ENCODE data around the gene KRTAP5-7. TPM values are rescaled to one million over a fixed set of nuclear protein-coding genes. Genes with fewer than 3 reads are reported as not detected.

KRTAP5-7 gene
- total and polyA plus RNA-seq, 2 of the 8 experiments (the other 6 are each of a cell fraction or from before 2014, with no cell fraction given): not detected

- Histone ChIP-seq H3K9ac (replicated peaks in 1 of 4; ENCODE audit: extremely low read depth in 1 of 4, low read depth in 3 of 4, low read length in 3 of 4) (no peak overlapping the region), H3K23ac (ENCODE audit: insufficient read length) (no peak overlapping the region), H3K4ac (replicated peaks; ENCODE audit: insufficient read length, low read depth, low read length) (no peak overlapping the region), H3K4me2 (ENCODE audit: insufficient read depth in 1 of 2, low read depth in 2 of 2, low read length in 2 of 2) (no peak overlapping the region), H2BK5ac (ENCODE audit: low read depth, low read length) (no peak overlapping the region), H3K4me1 (replicated peaks in 1 of 4; ENCODE audit: control insufficient read depth in 3 of 4, insufficient read depth in 4 of 4, low read length in 3 of 4) (0 out of 7 replicates have a peak, but pooled peaks cover 0 to 2% (median 0%) of the 10 kb centered on the region in 4 experiments), H3K27ac (ENCODE audit: low read depth, low read length) (no peak overlapping the region), H3K14ac (ENCODE audit: insufficient read length) (no peak overlapping the region), H3K27me3 (replicated peaks in 1 of 4; ENCODE audit: control insufficient read depth in 3 of 4, extremely low read depth in 1 of 4, insufficient read depth in 3 of 4, low read length in 3 of 4) (no peaks in the 10 kb centered on the region), H3K36me3 (ENCODE audit: control insufficient read depth in 2 of 4, insufficient read depth in 4 of 4, low read length in 3 of 4) (no peaks in the 10 kb centered on the region), H2BK20ac (ENCODE audit: low read length) (no peak overlapping the region), H2BK15ac (ENCODE audit: low read length) (no peak overlapping the region), H3K4me3 (ENCODE audit: extremely low read depth in 1 of 4, insufficient read depth in 2 of 4, low read depth in 3 of 4, low read length in 4 of 4) (no peak overlapping the region), H4K20me1 (replicated peaks in 1 of 2; ENCODE audit: control insufficient read depth in 1 of 2, insufficient read depth in 2 of 2, low read length in 2 of 2) (no peaks in the 10 kb centered on the region), H3K23me2 (ENCODE audit: low read depth, low read length) (peaks cover 2% of the 10 kb centered on the region; the same call in 1 of the 2 replicates), H2AK5ac (ENCODE audit: low read depth, low read length) (no peak overlapping the region), H2BK12ac (ENCODE audit: low read depth, low read length) (no peak overlapping the region), H3K79me1 (ENCODE audit: low read depth, low read length) (no peaks in the 10 kb centered on the region), H2AFZ (ENCODE audit: low read length) (no peak overlapping the region), H3K79me2 (ENCODE audit: control insufficient read depth in 1 of 2, insufficient read depth in 2 of 2, low read length in 2 of 2) (no peaks in the 10 kb centered on the region), H4K91ac (replicated peaks; ENCODE audit: insufficient read length, low read length) (no peak overlapping the region), H4K5ac (ENCODE audit: insufficient read length, low read depth, low read length) (no peak overlapping the region), H3K56ac (replicated peaks; ENCODE audit: insufficient read length, low read depth, low read length) (no peak overlapping the region), H2BK120ac (replicated peaks; ENCODE audit: low read depth, low read length) (no peak overlapping the region), H3K9me3 (ENCODE audit: insufficient read depth in 2 of 2, low read depth in 1 of 2, low read length in 1 of 2) (peaks cover 6 to 8% of the 10 kb centered on the region in 2 experiments; a peak in 2 of 4 replicates), H4K8ac (ENCODE audit: extremely low read depth, insufficient read depth, low read length) (no peak overlapping the region), H3K18ac (ENCODE audit: extremely low read depth, low read length) (no peak overlapping the region)
- WGBS, 2 experiments (ENCODE audit: extremely low coverage in 1 of 2, insufficient coverage in 1 of 2, insufficient read length in 1 of 2, insufficient replicate concordance in 2 of 2, low coverage in 1 of 2, low lambda C conversion rate in 2 of 2, missing lambda C conversion rate in 1 of 2): 90% methylated on average over 6 of the region's 6 CpGs; no CpG with 5 or more reads in 1 of the 2 experiments
- POLR2A ChIA-PET (ENCODE audit: partially characterized antibody): no interaction called here
- no peak for FAIRE-seq
- CTCF ChIA-PET (ENCODE audit: partially characterized antibody): no interaction called here
- no peak for DNase-seq (ENCODE audit: low read depth in 1 of 2, low spot score in 2 of 2)
- TF ChIP-seq RXRA (IDR thresholded peaks at IDR 0.05; ENCODE audit: insufficient read depth, low read depth, low read length): no peak
- TF ChIP-seq FOSL1 (IDR thresholded peaks at IDR 0.05; ENCODE audit: insufficient read depth, low read depth, low read length): no peak
Measured at GRCh38 chr11:71554996-71555395, 27.9 kb downstream of the KRTAP5-7 start.
